GM18870 (cell line): ENCODE measurements around the gene DCAF4.
A peak's percentile ranks its signal among the peaks of the same experiment; 100 is the strongest.

Experiments used
- ATAC-seq: cut with Tn5 transposase; IDR thresholded peaks from one replicate; pipeline ENCODE4 v1.9.1; 2021; ENCODE audit warnings: moderate library complexity; ENCODE audit not compliant: unreplicated experiment

Gene DCAF4

GRCh38 chr14:72926292-72927028, at the start of gene DCAF4:
Gene DCAF4 (plus strand): TSS chr14:72926464. CDS start chr14:72937979, 11,515 bp downstream.
- ATAC-seq: peak; percentile 93

- no peak for ATAC-seq
Observed at GRCh38 chr14:72876710-72877063, 49.6 kb upstream of the DCAF4 start.

GRCh38 chr14:72878746-72879145, 47.5 kb upstream of the DCAF4 start:
- no peak for ATAC-seq

GRCh38 chr14:72879431-72879830, 46.8 kb upstream of the DCAF4 start:
- ATAC-seq: no peak

- no peak for ATAC-seq
Observed at GRCh38 chr14:72880164-72880563, 46.1 kb upstream of the DCAF4 start.

- no peak for ATAC-seq
Observed at GRCh38 chr14:72880820-72881219, 45.4 kb upstream of the DCAF4 start.

- ATAC-seq: no peak
Observed at GRCh38 chr14:72881543-72881942, 44.7 kb upstream of the DCAF4 start.

- no peak for ATAC-seq
Observed at GRCh38 chr14:72882047-72882446, 44.2 kb upstream of the DCAF4 start.

GRCh38 chr14:72882463-72882862, 43.8 kb upstream of the DCAF4 start:
- no peak for ATAC-seq

- no peak for ATAC-seq
Observed at GRCh38 chr14:72883109-72883508, 43.2 kb upstream of the DCAF4 start.

GRCh38 chr14:72883961-72884360, 42.3 kb upstream of the DCAF4 start:
- no peak for ATAC-seq

- no peak for ATAC-seq
Observed at GRCh38 chr14:72884386-72884785, 41.9 kb upstream of the DCAF4 start.

- ATAC-seq: no peak
Observed at GRCh38 chr14:72887514-72887913, 38.8 kb upstream of the DCAF4 start.

- no peak for ATAC-seq
Observed at GRCh38 chr14:72888192-72888591, 38.1 kb upstream of the DCAF4 start.

- ATAC-seq: no peak
Observed at GRCh38 chr14:72888636-72889201, 37.5 kb upstream of the DCAF4 start.

- ATAC-seq: no peak
Observed at GRCh38 chr14:72889366-72889765, 36.9 kb upstream of the DCAF4 start.

GRCh38 chr14:72891666-72892102, 34.6 kb upstream of the DCAF4 start:
- ATAC-seq: no peak

- ATAC-seq: no peak
Observed at GRCh38 chr14:72892103-72892878, 34.0 kb upstream of the DCAF4 start.

- no peak for ATAC-seq
Observed at GRCh38 chr14:72892879-72893635, 33.2 kb upstream of the DCAF4 start.

GRCh38 chr14:72893636-72894322, 32.5 kb upstream of the DCAF4 start, which contains the start of gene DPF3:
Gene DPF3 (minus strand): TSS chr14:72894101. CDS start chr14:72894088, 13 bp downstream.
- ATAC-seq: peak; percentile 96

GRCh38 chr14:72894323-72894622, 32.0 kb upstream of the DCAF4 start:
- no peak for ATAC-seq
